Naive thymus-derived CD4-positive, alpha-beta T cell (primary cell): Measurements from ENCODE around the gene PDE4D. TPM values are rescaled to one million over a fixed set of nuclear protein-coding genes. Genes with fewer than 3 reads are reported as not detected.
"Not testable (repeated sequence)": the region's sequence is repeated elsewhere in the genome, so short reads cannot be mapped to it uniquely, and the experiment has no call there.

Experiments
- ATAC-seq: fragments of 150-1000 bp; cut with Tn5 transposase; 2 replicates; pipeline ENCODE4 v1.10.0; 2021; ENCODE audit warnings: mild to moderate bottlenecking, moderate library complexity
- CTCF ChIA-PET: fragments of 350-600 bp; sonication (Branson Sonifier 250); formaldehyde crosslinking; loops from one replicate; lab custom pipeline; 2021; ENCODE audit warnings: antibody characterized with exemption; lab: Charles Lee
- POLR2A ChIA-PET: fragments of 350-600 bp; sonication (Branson Sonifier 250); formaldehyde crosslinking; loops from one replicate; lab custom pipeline; 2021; ENCODE audit warnings: antibody characterized with exemption, inconsistent platforms; lab: Charles Lee
- DNase-seq, 9 donors: peaks; one replicate each; pipeline versions ENCODE4 v3.0.0 to v3.0.0-alpha.2; 2020 to 2022; ENCODE audit warnings: mixed read lengths in 1 of 9
- H3K27ac ChIP-seq: one replicate; pipeline ENCODE4 v1.7.0; 2013; ENCODE audit warnings: mild to moderate bottlenecking, low read depth, low read length, moderate library complexity
- H3K27me3 ChIP-seq, 2 donors: one replicate each; pipeline ENCODE4 v1.7.0; 2013; ENCODE audit warnings: low read length in 2 of 2, mild to moderate bottlenecking in 2 of 2, moderate library complexity in 2 of 2; ENCODE audit not compliant: control insufficient read depth in 2 of 2, insufficient read depth in 2 of 2
- H3K36me3 ChIP-seq, 3 experiments: 1 replicate in 2 of 3; 2 replicates in 1 of 3; pipeline ENCODE4 v1.7.0; 2013; ENCODE audit warnings: low read length in 3 of 3, mild to moderate bottlenecking in 3 of 3, moderate library complexity in 1 of 3; ENCODE audit not compliant: insufficient read depth in 3 of 3, control insufficient read depth in 2 of 3
- H3K4me1 ChIP-seq, 2 donors: one replicate each; pipeline ENCODE4 v1.7.0; 2013; ENCODE audit warnings: low read length in 2 of 2, mild to moderate bottlenecking in 2 of 2, moderate library complexity in 1 of 2; ENCODE audit not compliant: control insufficient read depth in 2 of 2, insufficient read depth in 2 of 2
- H3K4me3 ChIP-seq: 2 replicates; pipeline ENCODE4 v1.7.0; 2013; ENCODE audit warnings: mild to moderate bottlenecking, low read length
- H3K9me3 ChIP-seq, 3 experiments: 1 replicate in 2 of 3; 2 replicates in 1 of 3; pipeline ENCODE4 v1.7.0; 2013; ENCODE audit warnings: low read length in 3 of 3; ENCODE audit not compliant: control insufficient read depth in 2 of 3
- H3K27ac Mint-ChIP-seq, 9 donors: one replicate each; pipeline ENCODE4 v1.8.0; 2020 to 2022; ENCODE audit warnings: mixed read lengths in 9 of 9, mild to moderate bottlenecking in 8 of 9, moderate library complexity in 5 of 9, inconsistent platforms in 2 of 9
- H3K27me3 Mint-ChIP-seq, 5 donors: one replicate each; pipeline ENCODE4 v1.8.0; 2021 to 2022; ENCODE audit warnings: mixed read lengths in 5 of 5, mild to moderate bottlenecking in 1 of 5
- H3K36me3 Mint-ChIP-seq, 5 donors: one replicate each; pipeline ENCODE4 v1.8.0; 2020 to 2022; ENCODE audit warnings: mixed read lengths in 5 of 5, mild to moderate bottlenecking in 3 of 5, inconsistent platforms in 1 of 5
- H3K4me1 Mint-ChIP-seq, 7 donors: one replicate each; pipeline ENCODE4 v1.8.0; 2020 to 2022; ENCODE audit warnings: mixed read lengths in 7 of 7, mild to moderate bottlenecking in 3 of 7, inconsistent platforms in 1 of 7
- H3K4me3 Mint-ChIP-seq, 10 donors: one replicate each; pipeline ENCODE4 v1.8.0; 2020 to 2022; ENCODE audit warnings: mild to moderate bottlenecking in 10 of 10, mixed read lengths in 10 of 10, moderate library complexity in 6 of 10, inconsistent platforms in 2 of 10
- H3K9me3 Mint-ChIP-seq, 11 donors: one replicate each; pipeline ENCODE4 v1.8.0; 2020 to 2022; ENCODE audit warnings: mixed read lengths in 11 of 11, mild to moderate bottlenecking in 4 of 11, inconsistent platforms in 1 of 11, moderate library complexity in 1 of 11
- intact Hi-C, 2 donors: fragments of 100-400 bp; cut with micrococcal nuclease; formaldehyde crosslinking; loops; one replicate each; pipeline ENCODE4 v1.15.1; 2023
- polyA plus RNA-seq, 2 donors: library from polyadenylated mRNA; unstranded; fragments of 300-500 nt; fragmentation: Illumina TruSeq; gene quantifications; one replicate each; pipeline ENCODE4 v1.2.3, GENCODE V29; 2021
- total RNA-seq, 6 experiments: library from RNA in 5 of 6; stranded (reverse) in 5 of 6; gene quantifications; 1 replicate in 5 of 6; 2 replicates in 1 of 6; pipeline ENCODE4 v1.2.3 and lab custom pipeline; 2021 to 2026

PDE4D gene
- total and polyA plus RNA-seq, 7 experiments from 2014 or later: 4.9 to 102 (median 38.8) TPM

GRCh38 chr5:59401637-59402036 lies 491.9 kb downstream of the PDE4D start:
- H3K9me3 ChIP-seq: no peaks in the 10 kb centered on the region
- POLR2A ChIA-PET: no interaction called here
- H3K36me3 ChIP-seq: no peaks in the 10 kb centered on the region
- no peak overlapping the region for H3K4me3 Mint-ChIP-seq
- CTCF ChIA-PET: interaction anchor here (0.7 kb wide), 1 partner anchor 10 kb away, joined by 3 read pairs; no protein-coding TSS in a partner anchor
- H3K4me1 ChIP-seq: no peaks in the 10 kb centered on the region
- DNase-seq (no peak), ATAC-seq (no peak)
- no peaks in the 10 kb centered on the region for H3K27me3 ChIP-seq
- intact Hi-C loops: no loop called here
- H3K4me3 ChIP-seq: no peak overlapping the region
- no peaks in the 10 kb centered on the region for H3K4me1 Mint-ChIP-seq
- H3K9me3 Mint-ChIP-seq: peaks cover 0 to 9% (median 1%) of the 10 kb centered on the region in 11 donors
- H3K36me3 Mint-ChIP-seq: no peaks in the 10 kb centered on the region
- peak overlapping the region in 1 of 9 donors; percentile 27 for H3K27ac Mint-ChIP-seq
- peaks cover 3 to 10% (median 8%) of the 10 kb centered on the region in 5 donors for H3K27me3 Mint-ChIP-seq
- H3K27ac ChIP-seq: no peak overlapping the region

GRCh38 chr5:59394956-59395355 lies 498.6 kb downstream of the PDE4D start:
- H3K27ac Mint-ChIP-seq, ATAC-seq, CTCF ChIA-PET, H3K27me3 ChIP-seq, H3K36me3 Mint-ChIP-seq, H3K4me1 Mint-ChIP-seq, H3K4me1 ChIP-seq, H3K36me3 ChIP-seq, H3K4me3 ChIP-seq, POLR2A ChIA-PET, H3K9me3 ChIP-seq, H3K4me3 Mint-ChIP-seq, H3K27ac ChIP-seq, H3K9me3 Mint-ChIP-seq, DNase-seq: not testable (repeated sequence)
- peaks cover 0 to 18% (median 10%) of the 10 kb centered on the region in 5 donors for H3K27me3 Mint-ChIP-seq
- intact Hi-C loops: loop anchor here in 1 of 2 donors (5.0 kb wide), 1 partner anchor 102 kb away; no protein-coding TSS in a partner anchor

- no peaks in the 10 kb centered on the region for H3K4me1 ChIP-seq
- no peaks in the 10 kb centered on the region for H3K9me3 ChIP-seq
- intact Hi-C loops: loop anchor here in 1 of 2 donors (5.0 kb wide), 1 partner anchor 103 kb away; no protein-coding TSS in a partner anchor
- H3K36me3 ChIP-seq: no peaks in the 10 kb centered on the region
- POLR2A ChIA-PET: no interaction called here
- H3K4me3 ChIP-seq: no peak overlapping the region
- no peak overlapping the region for H3K27ac Mint-ChIP-seq
- H3K4me3 Mint-ChIP-seq: no peak overlapping the region
- H3K27me3 Mint-ChIP-seq: peaks cover 0 to 18% (median 11%) of the 10 kb centered on the region in 5 donors
- DNase-seq: no peak
- H3K9me3 Mint-ChIP-seq: peaks cover 0 to 1% (median 0%) of the 10 kb centered on the region in 11 donors
- no peak overlapping the region for H3K27ac ChIP-seq
- no peak for ATAC-seq
- no peaks in the 10 kb centered on the region for H3K4me1 Mint-ChIP-seq
- CTCF ChIA-PET: interaction anchor here (1.5 kb wide), 1 partner anchor 406 kb away, joined by 4 read pairs; no protein-coding TSS in a partner anchor
- no peaks in the 10 kb centered on the region for H3K27me3 ChIP-seq
- H3K36me3 Mint-ChIP-seq: no peaks in the 10 kb centered on the region
Observed at GRCh38 chr5:59393585-59394420, 499.7 kb downstream of the PDE4D start.

- DNase-seq (no peak), ATAC-seq (no peak)
- ChIA-PET CTCF (interaction anchor here (0.5 to 1.4 kb wide), 2 partner anchors 10 to 16 kb away, joined by 3 read pairs; no protein-coding TSS in a partner anchor), POLR2A (no interaction called here)
- Histone ChIP-seq H3K27me3 (no peaks in the 10 kb centered on the region), H3K4me1 (no peaks in the 10 kb centered on the region), H3K9me3 (no peaks in the 10 kb centered on the region), H3K4me3 (no peak overlapping the region), H3K27ac (no peak overlapping the region), H3K36me3 (no peaks in the 10 kb centered on the region)
- H3K4me1 Mint-ChIP-seq: no peaks in the 10 kb centered on the region
- H3K27me3 Mint-ChIP-seq: peaks cover 8 to 23% (median 14%) of the 10 kb centered on the region in 5 donors
- peaks cover 0 to 1% (median 0%) of the 10 kb centered on the region in 11 donors for H3K9me3 Mint-ChIP-seq
- no peaks in the 10 kb centered on the region for H3K36me3 Mint-ChIP-seq
- intact Hi-C loops: loop anchor here in 1 of 2 donors (5.0 kb wide), 1 partner anchor 106 kb away; no protein-coding TSS in a partner anchor
- peak overlapping the region in 1 of 9 donors; percentile 63 for H3K27ac Mint-ChIP-seq
- no peak overlapping the region for H3K4me3 Mint-ChIP-seq
Observed at GRCh38 chr5:59391576-59391975, 501.9 kb downstream of the PDE4D start.

- no peak for ATAC-seq
- Mint-ChIP-seq H3K36me3 (no peaks in the 10 kb centered on the region), H3K4me1 (no peaks in the 10 kb centered on the region), H3K4me3 (no peak overlapping the region), H3K9me3 (peaks cover 0 to 1% (median 0%) of the 10 kb centered on the region in 11 donors), H3K27ac (no peak overlapping the region), H3K27me3 (peaks cover 8 to 26% (median 17%) of the 10 kb centered on the region in 5 donors)
- ChIA-PET POLR2A (no interaction called here), CTCF (interaction anchor here (1.4 to 4.0 kb wide), 2 partner anchors 15 to 409 kb away, joined by 3 to 27 read pairs; no protein-coding TSS in a partner anchor)
- DNase-seq: no peak
- Histone ChIP-seq H3K27me3 (no peaks in the 10 kb centered on the region), H3K9me3 (no peaks in the 10 kb centered on the region), H3K4me1 (no peaks in the 10 kb centered on the region), H3K27ac (no peak overlapping the region), H3K4me3 (no peak overlapping the region), H3K36me3 (no peaks in the 10 kb centered on the region)
- intact Hi-C loops: loop anchor here (1.0 to 5.0 kb wide), 4 partner anchors 106 to 409 kb away; no protein-coding TSS in a partner anchor
Observed at GRCh38 chr5:59390989-59391388, 502.5 kb downstream of the PDE4D start.

GRCh38 chr5:59390074-59390659 lies 503.4 kb downstream of the PDE4D start:
- H3K4me1 ChIP-seq: no peaks in the 10 kb centered on the region
- H3K36me3 ChIP-seq: no peaks in the 10 kb centered on the region
- no peaks in the 10 kb centered on the region for H3K27me3 ChIP-seq
- Mint-ChIP-seq H3K36me3 (no peaks in the 10 kb centered on the region), H3K4me1 (no peaks in the 10 kb centered on the region), H3K4me3 (no peak overlapping the region), H3K27me3 (peaks cover 8 to 29% (median 20%) of the 10 kb centered on the region in 5 donors), H3K27ac (no peak overlapping the region), H3K9me3 (peaks cover 0 to 1% (median 0%) of the 10 kb centered on the region in 11 donors)
- CTCF ChIA-PET: interaction anchor here (1.4 to 4.0 kb wide), 4 partner anchors 9 to 410 kb away, joined by 3 to 27 read pairs (median 5); no protein-coding TSS in a partner anchor
- H3K9me3 ChIP-seq: no peaks in the 10 kb centered on the region
- no peak overlapping the region for H3K4me3 ChIP-seq
- intact Hi-C loops: loop anchor here (1.0 to 5.0 kb wide), 4 partner anchors 107 to 410 kb away; no protein-coding TSS in a partner anchor
- no peak overlapping the region for H3K27ac ChIP-seq
- POLR2A ChIA-PET: no interaction called here
- ATAC-seq: no peak
- DNase-seq: peak in 3 of 9 donors; percentile 5 to 29 (median 16)
